ENCODE data around the gene POLR2H.

Gene POLR2H

DNA sequence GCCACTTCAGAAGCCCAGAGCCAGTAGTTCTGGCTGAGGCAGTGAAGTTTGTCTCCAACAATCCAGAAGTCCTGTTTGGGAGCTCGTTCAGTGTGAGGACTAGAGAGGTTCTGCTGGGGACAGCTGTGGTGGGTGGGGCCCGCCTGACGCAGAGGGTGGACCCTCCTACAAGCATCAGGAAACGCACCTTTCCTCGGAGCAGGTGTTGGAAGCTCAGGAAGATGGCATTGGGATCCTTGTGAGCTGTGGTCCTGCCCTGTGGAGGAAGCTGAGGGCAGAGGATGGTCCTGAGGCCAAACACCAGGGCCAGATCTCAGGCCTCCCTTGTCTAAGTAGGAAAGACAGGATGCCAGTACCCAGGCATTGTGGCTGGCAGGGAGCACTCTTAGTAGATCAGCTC lies 11.4 kb downstream of the POLR2H start:
- no peak for DNase-seq

DNA sequence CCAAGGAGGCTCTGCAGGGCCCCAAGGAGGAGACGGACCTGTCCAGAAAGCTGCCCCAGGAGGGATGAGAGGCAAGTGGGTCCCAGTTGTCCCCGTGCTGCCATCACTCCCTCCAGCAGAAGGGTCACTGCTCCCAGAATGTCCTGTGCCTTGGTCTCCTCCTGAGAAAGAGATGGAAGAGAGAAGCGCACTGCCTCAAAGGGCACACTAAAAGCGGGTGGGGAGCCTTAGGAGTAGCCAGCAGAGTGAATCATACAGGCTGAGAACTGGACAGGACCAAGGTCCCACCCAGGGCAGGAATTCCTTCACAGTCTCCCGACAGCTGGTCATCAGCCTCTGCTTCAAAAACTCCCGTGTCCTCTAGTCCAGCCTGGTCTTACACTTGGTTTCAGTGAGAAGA lies 11.9 kb downstream of the POLR2H start:
- DNase-seq = no peak

GRCh38 chr3:184375747-184376461 lies 14.4 kb downstream of the POLR2H start:
- no peak for DNase-seq

DNA sequence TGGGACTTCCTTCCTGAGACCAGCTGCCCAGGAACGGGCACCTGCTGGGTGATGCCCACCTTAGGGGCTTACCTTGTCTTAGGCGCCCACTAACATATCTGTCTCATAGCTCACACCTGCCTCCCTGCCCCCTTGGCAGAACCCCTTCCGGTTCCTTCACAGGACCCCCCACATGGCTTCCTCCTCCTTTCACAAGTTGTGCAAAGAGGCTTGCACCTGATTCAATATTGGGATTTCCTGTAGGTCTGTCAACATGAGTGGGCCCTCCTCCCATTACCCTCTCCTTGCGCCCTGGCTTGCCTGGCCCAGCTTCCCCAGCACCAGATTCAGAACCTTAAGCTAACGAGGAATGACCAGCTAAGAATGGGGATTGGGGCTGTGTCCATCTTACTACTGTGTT lies 15.9 kb downstream of the POLR2H start:
- peak; percentile 27 for DNase-seq

DNA sequence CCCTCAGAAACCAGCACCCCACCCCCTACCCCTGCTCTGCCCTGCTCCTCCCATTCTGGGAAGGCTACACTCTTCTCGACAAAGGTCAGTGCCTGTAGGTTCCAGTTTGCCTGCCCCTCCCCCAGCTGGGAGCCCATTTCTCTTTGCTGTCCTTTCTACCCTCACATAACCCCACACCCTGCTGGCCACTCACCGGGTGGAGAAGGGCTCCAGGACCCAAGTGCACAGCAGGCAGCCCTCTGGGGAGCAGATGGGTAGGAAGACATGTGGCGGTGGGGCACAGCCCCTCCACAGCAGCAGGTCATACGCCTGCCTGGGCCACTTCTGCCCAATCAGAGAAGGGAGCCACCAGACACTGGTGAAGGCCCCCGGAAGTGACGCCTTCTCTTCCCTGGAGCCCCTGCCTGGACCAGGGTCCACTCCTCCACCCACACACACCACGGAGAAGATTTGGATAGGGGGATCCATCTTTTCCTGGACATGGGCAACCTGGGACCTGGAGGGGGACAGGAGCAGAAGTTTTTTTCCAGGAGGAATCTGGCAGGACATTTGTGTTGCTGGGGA lies 16.5 kb downstream of the POLR2H start, which contains the start of gene THPO:
Gene THPO (minus strand): TSS at position 326 of the 564 bp plus-strand sequence. CDS start 1,948 bp downstream, outside the sequence.
- DNase-seq = peak; percentile 76

DNA sequence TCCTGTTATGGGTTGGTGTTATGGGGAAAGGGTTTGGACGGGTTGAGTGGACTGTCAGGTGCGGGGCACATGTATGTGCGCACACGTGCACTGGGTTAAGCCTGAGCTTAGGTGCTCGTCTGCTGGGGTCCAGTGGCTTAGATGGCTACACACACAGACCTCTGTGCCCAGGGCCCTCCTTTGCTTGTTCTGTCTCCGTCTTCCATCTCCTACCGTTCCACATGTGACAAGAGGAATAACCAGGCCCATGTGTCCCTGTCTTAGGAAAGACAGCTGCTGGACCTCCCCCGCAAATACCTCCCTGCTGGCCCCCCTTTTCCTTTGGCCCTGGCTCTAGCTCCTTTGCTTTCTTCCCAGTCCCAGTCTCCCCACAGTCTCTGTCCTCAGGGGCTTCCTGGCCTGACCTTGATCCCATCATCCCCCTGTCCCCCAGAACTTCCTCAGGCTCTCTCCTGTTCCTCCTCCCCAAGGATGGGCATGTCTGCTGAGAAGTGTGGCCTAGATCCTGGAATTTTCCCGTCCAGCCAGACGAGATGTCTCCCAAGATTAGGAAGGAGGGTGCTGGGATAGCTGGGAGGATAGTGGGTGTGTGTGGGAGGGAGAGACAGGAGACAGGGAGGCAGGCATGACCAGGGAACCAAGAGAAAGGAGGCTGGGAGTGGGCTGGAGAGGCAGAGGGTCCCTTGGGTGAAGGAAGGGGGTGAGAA lies 17.3 kb downstream of the POLR2H start:
- DNase-seq = no peak

DNA sequence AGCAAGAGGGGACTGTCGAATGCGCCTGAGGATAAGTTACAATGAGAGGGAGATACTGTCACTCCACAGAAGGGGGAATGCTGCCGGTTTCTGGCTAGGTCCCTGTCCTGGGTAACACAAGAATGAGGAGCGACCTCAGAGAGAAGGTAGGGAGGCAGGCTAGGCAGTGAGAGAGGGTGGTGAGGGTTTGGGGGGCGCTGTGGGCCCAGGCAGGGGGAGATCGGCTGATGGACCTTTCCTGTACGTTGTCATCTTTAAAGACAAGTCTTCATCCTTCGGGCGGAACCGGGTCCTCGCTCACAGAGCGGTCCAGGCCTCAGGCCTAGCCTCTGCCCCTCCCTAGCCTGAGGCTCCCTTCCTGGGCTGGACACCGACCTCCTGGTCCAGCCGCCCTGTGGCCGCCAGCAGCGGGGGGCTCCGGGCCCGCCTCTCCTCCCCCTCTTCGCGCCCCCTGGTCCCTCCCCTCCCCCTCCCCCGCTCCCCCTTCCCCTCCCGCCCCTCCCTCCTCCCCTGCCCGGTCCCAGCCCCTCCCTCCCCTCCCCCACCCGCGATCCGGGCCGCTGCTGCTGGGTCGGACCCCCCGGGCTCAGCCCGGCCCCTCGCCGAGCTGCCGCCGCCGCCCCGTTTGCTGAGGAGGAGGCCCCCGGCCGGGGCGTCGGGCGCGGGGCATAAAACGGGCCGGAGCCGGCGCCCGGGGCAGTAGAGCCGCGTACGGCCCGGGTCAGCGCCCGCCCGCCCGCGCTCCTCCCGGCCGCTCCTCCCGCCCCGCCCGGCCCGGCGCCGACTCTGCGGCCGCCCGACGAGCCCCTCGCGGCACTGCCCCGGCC lies 18.1 kb downstream of the POLR2H start, which contains the start of gene CHRD:
Gene CHRD (plus strand): TSS at position 697 of the 827 bp plus-strand sequence. CDS start 265 bp downstream, outside the sequence.
- no peak for DNase-seq

- DNase-seq = no peak
Observed at GRCh38 chr3:184380185-184380626, 18.7 kb downstream of the POLR2H start.

GRCh38 chr3:184380627-184381260 lies 19.2 kb downstream of the POLR2H start:
- DNase-seq = no peak

DNA sequence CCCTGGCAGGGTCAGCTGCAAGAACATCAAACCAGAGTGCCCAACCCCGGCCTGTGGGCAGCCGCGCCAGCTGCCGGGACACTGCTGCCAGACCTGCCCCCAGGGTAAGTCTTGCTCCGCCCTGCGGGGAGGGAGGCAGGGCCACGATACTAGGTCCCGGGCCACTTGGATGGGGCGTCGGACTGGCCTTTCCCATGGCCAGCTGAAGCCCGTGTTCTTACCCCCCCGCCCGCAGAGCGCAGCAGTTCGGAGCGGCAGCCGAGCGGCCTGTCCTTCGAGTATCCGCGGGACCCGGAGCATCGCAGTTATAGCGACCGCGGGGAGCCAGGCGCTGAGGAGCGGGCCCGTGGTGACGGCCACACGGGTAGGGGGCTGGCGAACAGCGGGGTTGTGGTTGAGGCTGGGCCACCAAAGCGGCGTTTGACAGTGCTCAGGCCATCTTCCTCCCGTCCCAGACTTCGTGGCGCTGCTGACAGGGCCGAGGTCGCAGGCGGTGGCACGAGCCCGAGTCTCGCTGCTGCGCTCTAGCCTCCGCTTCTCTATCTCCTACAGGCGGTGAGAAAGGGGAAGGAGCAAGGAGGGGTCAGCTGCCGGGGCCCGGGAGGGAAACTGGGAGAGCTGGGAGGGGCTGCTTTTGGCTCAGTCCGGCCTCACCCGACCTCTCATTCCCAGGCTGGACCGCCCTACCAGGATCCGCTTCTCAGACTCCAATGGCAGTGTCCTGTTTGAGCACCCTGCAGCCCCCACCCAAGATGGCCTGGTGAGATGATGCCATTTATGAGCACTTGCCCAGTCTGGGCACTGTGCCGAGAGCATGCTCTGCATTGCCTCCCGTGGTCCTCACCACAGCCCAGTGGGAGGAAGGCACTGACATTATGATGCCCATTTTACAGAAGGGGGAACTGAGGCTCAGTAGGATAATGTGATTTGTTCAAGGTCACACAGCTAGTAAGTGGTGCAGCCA lies 20.0 kb downstream of the POLR2H start:
- no peak for DNase-seq

- DNase-seq = no peak
Observed at GRCh38 chr3:184382326-184383032, 21.0 kb downstream of the POLR2H start.

DNA sequence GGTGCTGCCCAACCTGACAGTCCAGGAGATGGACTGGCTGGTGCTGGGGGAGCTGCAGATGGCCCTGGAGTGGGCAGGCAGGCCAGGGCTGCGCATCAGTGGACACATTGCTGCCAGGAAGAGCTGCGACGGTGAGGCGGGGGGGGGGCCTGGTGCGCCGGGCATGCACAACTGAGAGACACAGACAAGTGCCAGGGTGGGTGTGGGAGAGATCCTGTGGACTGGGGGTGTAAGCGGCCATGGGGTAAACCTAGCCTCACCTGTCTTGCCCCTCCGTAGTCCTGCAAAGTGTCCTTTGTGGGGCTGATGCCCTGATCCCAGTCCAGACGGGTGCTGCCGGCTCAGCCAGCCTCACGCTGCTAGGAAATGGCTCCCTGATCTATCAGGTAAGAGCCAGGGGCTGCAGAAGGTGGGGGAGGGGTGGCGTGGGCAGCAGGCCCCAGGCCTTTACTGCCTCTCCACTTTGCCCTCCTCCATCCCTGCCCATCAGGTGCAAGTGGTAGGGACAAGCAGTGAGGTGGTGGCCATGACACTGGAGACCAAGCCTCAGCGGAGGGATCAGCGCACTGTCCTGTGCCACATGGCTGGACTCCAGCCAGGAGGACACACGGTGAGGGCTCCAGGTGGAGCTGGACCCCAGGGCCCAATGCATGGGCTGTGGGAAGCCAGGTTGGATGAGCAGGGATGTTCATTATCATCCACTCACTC lies 21.7 kb downstream of the POLR2H start:
- DNase-seq = no peak

GRCh38 chr3:184384342-184384741 lies 22.8 kb downstream of the POLR2H start:
- no peak for DNase-seq

DNA sequence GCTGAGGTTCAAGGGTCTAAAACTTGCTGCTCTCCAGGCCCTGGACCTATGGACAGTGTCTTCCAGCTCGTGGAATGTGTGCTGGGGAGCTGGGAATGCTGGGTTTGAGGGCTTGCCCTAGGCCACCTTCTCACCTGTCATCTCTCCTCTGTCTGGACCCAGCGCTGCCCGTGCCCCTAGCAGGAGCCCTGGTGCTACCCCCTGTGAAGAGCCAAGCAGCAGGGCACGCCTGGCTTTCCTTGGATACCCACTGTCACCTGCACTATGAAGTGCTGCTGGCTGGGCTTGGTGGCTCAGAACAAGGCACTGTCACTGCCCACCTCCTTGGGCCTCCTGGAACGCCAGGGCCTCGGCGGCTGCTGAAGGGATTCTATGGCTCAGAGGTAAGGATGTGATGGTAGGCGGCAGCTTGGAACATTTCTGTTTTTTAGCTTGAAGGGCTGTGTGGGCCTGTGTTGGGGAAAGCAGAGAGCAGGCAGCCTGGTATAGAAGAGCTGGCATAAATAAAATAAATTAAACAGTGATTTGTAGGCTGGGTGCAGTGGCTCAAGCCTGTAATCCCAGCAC lies 23.4 kb downstream of the POLR2H start:
- no peak for DNase-seq

DNA sequence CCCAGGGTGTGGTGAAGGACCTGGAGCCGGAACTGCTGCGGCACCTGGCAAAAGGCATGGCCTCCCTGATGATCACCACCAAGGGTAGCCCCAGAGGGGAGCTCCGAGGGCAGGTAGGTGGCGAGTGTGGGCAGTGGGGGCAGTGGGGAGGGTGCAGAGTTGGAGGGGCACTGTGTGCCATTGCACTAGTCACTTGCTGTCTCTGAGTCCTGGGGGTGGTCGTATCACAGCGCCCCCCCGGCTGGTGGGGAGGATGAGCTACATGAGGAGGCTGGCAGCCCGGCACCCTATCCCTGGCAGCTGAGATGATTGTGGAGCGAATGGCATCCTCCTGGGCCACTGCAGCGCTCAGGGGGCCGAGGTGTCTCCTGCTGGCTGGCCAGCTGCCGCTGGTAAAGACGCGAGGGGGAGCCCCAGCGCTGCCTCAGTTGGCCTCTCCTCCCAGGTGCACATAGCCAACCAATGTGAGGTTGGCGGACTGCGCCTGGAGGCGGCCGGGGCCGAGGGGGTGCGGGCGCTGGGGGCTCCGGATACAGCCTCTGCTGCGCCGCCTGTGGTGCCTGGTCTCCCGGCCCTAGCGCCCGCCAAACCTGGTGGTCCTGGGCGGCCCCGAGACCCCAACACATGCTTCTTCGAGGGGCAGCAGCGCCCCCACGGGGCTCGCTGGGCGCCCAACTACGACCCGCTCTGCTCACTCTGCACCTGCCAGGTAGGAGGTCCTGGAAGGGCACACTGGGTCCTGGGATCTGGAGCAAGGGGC lies 24.7 kb downstream of the POLR2H start:
- no peak for DNase-seq

- no peak for DNase-seq
Observed at GRCh38 chr3:184387174-184387714, 25.7 kb downstream of the POLR2H start.

DNA sequence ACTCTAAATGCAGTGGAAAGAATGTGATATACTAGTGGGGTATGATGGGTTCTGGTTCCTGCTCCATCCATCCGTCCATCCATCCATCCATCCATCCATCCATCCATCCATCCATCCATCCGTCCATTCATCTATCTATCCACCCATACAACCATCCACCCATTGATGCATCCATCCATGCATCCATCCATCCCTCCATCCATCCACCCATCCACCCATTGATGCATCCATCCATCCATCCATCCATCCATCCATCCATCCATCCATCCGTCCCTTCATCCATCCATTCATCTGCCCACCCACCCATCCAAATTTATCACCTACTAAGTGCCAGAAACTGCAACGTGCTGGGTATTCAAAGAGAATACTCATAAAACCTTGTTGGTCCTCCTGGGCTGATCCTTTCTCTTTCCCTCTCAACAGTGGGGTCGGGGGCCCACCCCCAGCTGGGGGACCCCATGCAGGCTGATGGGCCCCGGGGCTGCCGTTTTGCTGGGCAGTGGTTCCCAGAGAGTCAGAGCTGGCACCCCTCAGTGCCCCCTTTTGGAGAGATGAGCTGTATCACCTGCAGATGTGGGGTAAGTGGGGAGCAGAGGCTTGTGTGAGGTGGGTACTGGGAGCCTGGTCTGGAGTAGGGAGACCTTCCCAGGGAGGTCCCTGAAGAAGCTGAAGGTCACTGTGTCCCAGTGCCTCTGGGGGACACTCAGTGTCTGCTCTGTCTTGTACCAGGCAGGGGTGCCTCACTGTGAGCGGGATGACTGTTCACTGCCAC lies 26.8 kb downstream of the POLR2H start:
- DNase-seq = no peak

- no peak for DNase-seq
Observed at GRCh38 chr3:184388936-184389230, 27.4 kb downstream of the POLR2H start.

Measured in SHP77 treated with DMSO at 0.1 percent for 48 hours (cell line).